Loucy (cell line): ENCODE measurements around the gene NLRP10.

Experiments used
- H2AFZ ChIP-seq: fragments of 200-600 bp; sonication (generic); 2 replicates; pipeline ENCODE4 v1.6.0; 2016; ENCODE audit warnings: antibody characterized with exemption, mild to moderate bottlenecking, low read length, moderate library complexity
- H3F3A ChIP-seq: fragments of 200-600 bp; 2 replicates; pipeline ENCODE4 v1.6.0; 2016; ENCODE audit warnings: antibody characterized with exemption, low read depth, mild to moderate bottlenecking
- H3K27me3 ChIP-seq: fragments of 200-600 bp; sonication (generic); 2 replicates; pipeline ENCODE4 v1.6.1; 2014; ENCODE audit warnings: low read length, mild to moderate bottlenecking; ENCODE audit not compliant: insufficient read depth, poor library complexity, severe bottlenecking
- H3K36me3 ChIP-seq: fragments of 200-600 bp; sonication (generic); 2 replicates; pipeline ENCODE4 v1.6.1; 2016; ENCODE audit warnings: low read length; ENCODE audit not compliant: insufficient read depth
- H3K4me1 ChIP-seq: fragments of 200-600 bp; sonication (generic); 2 replicates; pipeline ENCODE4 v1.5.1; 2014; ENCODE audit warnings: low read length, mild to moderate bottlenecking; ENCODE audit not compliant: insufficient read depth, poor library complexity, severe bottlenecking
- H3K4me2 ChIP-seq: fragments of 200-600 bp; sonication (generic); 2 replicates; pipeline ENCODE4 v1.6.0; 2014; ENCODE audit warnings: antibody characterized with exemption, low read length, low read depth, mild to moderate bottlenecking; ENCODE audit not compliant: poor library complexity, severe bottlenecking
- H3K4me3 ChIP-seq: fragments of 200-600 bp; sonication (generic); 2 replicates; pipeline ENCODE4 v1.5.1; 2014; ENCODE audit warnings: low read length, mild to moderate bottlenecking, mixed read lengths; ENCODE audit not compliant: poor library complexity, severe bottlenecking
- H3K79me2 ChIP-seq: fragments of 200-600 bp; sonication (generic); 2 replicates; pipeline ENCODE4 v1.6.1; 2014; ENCODE audit warnings: low read length; ENCODE audit not compliant: insufficient read depth
- H3K9ac ChIP-seq: fragments of 200-600 bp; sonication (generic); 2 replicates; pipeline ENCODE4 v1.6.0; 2014; ENCODE audit warnings: mild to moderate bottlenecking, low read depth, low read length, moderate library complexity; ENCODE audit not compliant: poor library complexity, severe bottlenecking
- H3K9me2 ChIP-seq: fragments of 200-600 bp; sonication (generic); replicated peaks from 2 replicates; pipeline ENCODE4 v1.6.1; 2016; ENCODE audit warnings: low read depth, low read length, mixed read lengths
- H3K9me3 ChIP-seq: fragments of 200-600 bp; sonication (generic); 2 replicates; pipeline ENCODE4 v1.6.1; 2014; ENCODE audit warnings: mild to moderate bottlenecking, antibody characterized with exemption, low read length, low read depth; ENCODE audit not compliant: insufficient read depth
- H4K20me1 ChIP-seq: fragments of 200-600 bp; sonication (generic); 2 replicates; pipeline ENCODE4 v1.6.0; 2014; ENCODE audit warnings: antibody characterized with exemption, low read length, mild to moderate bottlenecking; ENCODE audit not compliant: insufficient read depth, poor library complexity, severe bottlenecking
- CTCF ChIP-seq: fragments of 200-600 bp; sonication (generic); conservative IDR thresholded peaks from 2 replicates; pipeline ENCODE4 v1.5.1; 2014; ENCODE audit warnings: mild to moderate bottlenecking, antibody characterized with exemption, low read length
- EZH2phosphoT487 ChIP-seq: fragments of 200-600 bp; IDR thresholded peaks from 2 replicates; pipeline ENCODE4 v1.6.1; 2018; ENCODE audit warnings: antibody characterized with exemption, mild to moderate bottlenecking, moderate library complexity, borderline replicate concordance

Gene NLRP10

GRCh38 chr11:7977232-7977917 is 12.1 kb upstream of the NLRP10 start:
- no peaks in the 10 kb centered on the region for H3K9me2 ChIP-seq
- H2AFZ ChIP-seq: no peak overlapping the region
- H3K4me2 ChIP-seq: no peak overlapping the region
- H3K36me3 ChIP-seq: no peaks in the 10 kb centered on the region
- no peaks in the 10 kb centered on the region for H3K27me3 ChIP-seq
- no peak overlapping the region for H3K4me3 ChIP-seq
- H3K9ac ChIP-seq: no peak overlapping the region
- no peaks in the 10 kb centered on the region for H3K9me3 ChIP-seq
- no peaks in the 10 kb centered on the region for H3K79me2 ChIP-seq
- no peaks in the 10 kb centered on the region for H3F3A ChIP-seq
- H3K4me1 ChIP-seq: no peaks in the 10 kb centered on the region
- H4K20me1 ChIP-seq: no peaks in the 10 kb centered on the region
- TF ChIP-seq EZH2phosphoT487 (no peak), CTCF (no peak)

- Histone ChIP-seq H2AFZ (no peak overlapping the region), H3K9ac (no peak overlapping the region), H3K9me3 (no peaks in the 10 kb centered on the region), H3K27me3 (no peaks in the 10 kb centered on the region), H3K79me2 (no peaks in the 10 kb centered on the region), H3K36me3 (no peaks in the 10 kb centered on the region), H3K4me1 (no peaks in the 10 kb centered on the region), H3F3A (no peaks in the 10 kb centered on the region), H4K20me1 (no peaks in the 10 kb centered on the region), H3K4me2 (no peak overlapping the region), H3K4me3 (no peak overlapping the region), H3K9me2 (no peaks in the 10 kb centered on the region)
- TF ChIP-seq EZH2phosphoT487 (no peak), CTCF (no peak)
Measured at GRCh38 chr11:7974668-7975067, 9.4 kb upstream of the NLRP10 start.

DNA sequence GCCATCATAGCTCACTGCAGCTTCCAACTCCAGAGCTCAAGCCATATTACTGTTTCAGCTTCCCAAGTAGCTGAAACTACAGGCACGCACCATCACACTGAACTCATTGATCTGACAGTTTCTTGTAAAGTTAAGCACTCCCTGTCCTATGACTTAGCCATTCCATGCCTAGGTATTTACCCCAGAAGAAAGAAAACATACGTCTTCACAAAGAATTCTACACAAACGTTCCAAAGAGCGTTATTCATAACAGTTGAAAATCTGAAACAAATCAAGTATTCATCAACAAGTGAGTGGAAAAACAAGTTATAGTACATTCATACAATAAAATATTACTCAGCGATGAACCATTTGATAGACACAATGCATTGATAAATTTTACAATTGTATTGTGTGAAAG is 7.8 kb upstream of the NLRP10 start:
- H3K9me3 ChIP-seq: no peaks in the 10 kb centered on the region
- H3K27me3 ChIP-seq: no peaks in the 10 kb centered on the region
- no peak overlapping the region for H3K4me3 ChIP-seq
- H3K4me2 ChIP-seq: no peak overlapping the region
- no peak for TF ChIP-seq EZH2phosphoT487
- H3F3A ChIP-seq: no peaks in the 10 kb centered on the region
- H3K9ac ChIP-seq: no peak overlapping the region
- H3K4me1 ChIP-seq: no peaks in the 10 kb centered on the region
- H4K20me1 ChIP-seq: no peaks in the 10 kb centered on the region
- no peaks in the 10 kb centered on the region for H3K79me2 ChIP-seq
- H3K36me3 ChIP-seq: no peaks in the 10 kb centered on the region
- H2AFZ ChIP-seq: no peak overlapping the region
- H3K9me2 ChIP-seq: no peaks in the 10 kb centered on the region

DNA sequence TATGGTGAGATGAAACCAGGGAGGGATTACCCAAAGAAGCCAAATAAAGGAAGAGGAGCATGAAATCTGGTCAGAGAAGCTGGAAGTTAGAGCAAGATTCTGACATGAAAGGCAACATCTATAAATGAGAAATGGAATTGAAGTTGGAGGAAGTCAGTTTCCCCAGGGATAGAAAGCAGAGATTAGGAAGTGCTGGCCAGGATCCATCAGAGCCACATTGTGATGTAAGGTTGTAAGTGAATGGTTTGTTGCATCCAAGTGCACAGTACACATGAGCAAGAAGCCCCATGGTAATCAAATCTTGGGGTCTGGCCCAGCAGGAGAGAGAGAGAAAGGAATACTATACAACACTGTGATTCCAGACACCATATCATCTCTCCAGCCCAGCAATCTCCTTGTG is 6.6 kb upstream of the NLRP10 start:
- no peaks in the 10 kb centered on the region for H3K9me3 ChIP-seq
- H3K36me3 ChIP-seq: no peaks in the 10 kb centered on the region
- H3K27me3 ChIP-seq: no peaks in the 10 kb centered on the region
- no peak overlapping the region for H3K9ac ChIP-seq
- no peak overlapping the region for H2AFZ ChIP-seq
- H3K4me1 ChIP-seq: no peaks in the 10 kb centered on the region
- no peaks in the 10 kb centered on the region for H3K9me2 ChIP-seq
- TF ChIP-seq EZH2phosphoT487 (no peak), CTCF (no peak)
- no peaks in the 10 kb centered on the region for H3K79me2 ChIP-seq
- H4K20me1 ChIP-seq: no peaks in the 10 kb centered on the region
- no peaks in the 10 kb centered on the region for H3F3A ChIP-seq
- H3K4me2 ChIP-seq: no peak overlapping the region
- no peak overlapping the region for H3K4me3 ChIP-seq
